Measurements from ENCODE around the gene KIF5C. TPM values are rescaled to one million over a fixed set of nuclear protein-coding genes. Genes with fewer than 3 reads are reported as not detected.

The KIF5C gene
- total RNA-seq, 4 donors from 2014 or later: 1.2 to 7.4 (median 1.9) TPM

GRCh38 chr2:148887350-148888002, 12.4 kb downstream of the KIF5C start:
- Histone ChIP-seq H3K27me3 (peaks cover 5 to 7% of the 10 kb centered on the region in 2 donors), H3K4me3 (peak overlapping the region; percentile 17 to 40 (median 31)), H3K36me3 (no peaks in the 10 kb centered on the region), H3K4me1 (peaks cover 0 to 11% (median 8%) of the 10 kb centered on the region in 4 donors), H3K9me3 (peaks cover 0 to 2% (median 0%) of the 10 kb centered on the region in 4 donors), H3K27ac (no peak overlapping the region)
- no peak for DNase-seq
- no peak for TF ChIP-seq POLR2A (IDR thresholded peaks at IDR 0.05)
- TF ChIP-seq CTCF (IDR thresholded peaks at IDR 0.05): no peak

- TF ChIP-seq POLR2A (IDR thresholded peaks at IDR 0.05) (no peak), CTCF (IDR thresholded peaks at IDR 0.05) (no peak)
- no peak overlapping the region for H3K27ac ChIP-seq
- no peaks in the 10 kb centered on the region for H3K36me3 ChIP-seq
- peaks cover 0 to 11% (median 8%) of the 10 kb centered on the region in 4 donors for H3K4me1 ChIP-seq
- peak overlapping the region; percentile 17 to 40 (median 31) for H3K4me3 ChIP-seq
- H3K9me3 ChIP-seq: peaks cover 0 to 7% (median 0%) of the 10 kb centered on the region in 4 donors
- H3K27me3 ChIP-seq: peaks cover 5 to 7% of the 10 kb centered on the region in 2 donors
- no peak for DNase-seq
Observed at GRCh38 chr2:148888003-148888501, 13.0 kb downstream of the KIF5C start.

GRCh38 chr2:148888986-148889385, 14.0 kb downstream of the KIF5C start:
- Histone ChIP-seq H3K27me3 (peaks cover 5 to 7% of the 10 kb centered on the region in 2 donors), H3K9me3 (peaks cover 0 to 7% (median 0%) of the 10 kb centered on the region in 4 donors), H3K4me3 (no peak overlapping the region), H3K27ac (no peak overlapping the region), H3K4me1 (peaks cover 0 to 11% (median 8%) of the 10 kb centered on the region in 4 donors), H3K36me3 (no peaks in the 10 kb centered on the region)
- no peak for DNase-seq
- TF ChIP-seq POLR2A (IDR thresholded peaks at IDR 0.05) (no peak), CTCF (IDR thresholded peaks at IDR 0.05) (no peak)

GRCh38 chr2:148893906-148894305, 18.9 kb downstream of the KIF5C start:
- Histone ChIP-seq H3K9me3 (peaks cover 0 to 7% (median 0%) of the 10 kb centered on the region in 4 donors), H3K4me3 (no peak overlapping the region), H3K4me1 (no peaks in the 10 kb centered on the region), H3K27me3 (no peaks in the 10 kb centered on the region), H3K27ac (no peak overlapping the region), H3K36me3 (no peaks in the 10 kb centered on the region)
- TF ChIP-seq POLR2A (IDR thresholded peaks at IDR 0.05): no peak
- TF ChIP-seq CTCF (IDR thresholded peaks at IDR 0.05): no peak
- DNase-seq: no peak

- Histone ChIP-seq H3K9me3 (peaks cover 0 to 7% (median 0%) of the 10 kb centered on the region in 4 donors), H3K4me1 (no peaks in the 10 kb centered on the region), H3K4me3 (no peak overlapping the region), H3K27me3 (no peaks in the 10 kb centered on the region), H3K36me3 (no peaks in the 10 kb centered on the region), H3K27ac (no peak overlapping the region)
- TF ChIP-seq POLR2A (IDR thresholded peaks at IDR 0.05): no peak
- no peak for TF ChIP-seq CTCF (IDR thresholded peaks at IDR 0.05)
- no peak for DNase-seq
Observed at GRCh38 chr2:148896136-148896535, 21.1 kb downstream of the KIF5C start.

Data from Peyer's patch (tissue), 4 donors.